ENCODE results near the gene PRKD2.

PRKD2 gene

GRCh38 chr19:46698395-46699321 is 18.3 kb downstream of the PRKD2 start:
- no peak for DNase-seq

DNA sequence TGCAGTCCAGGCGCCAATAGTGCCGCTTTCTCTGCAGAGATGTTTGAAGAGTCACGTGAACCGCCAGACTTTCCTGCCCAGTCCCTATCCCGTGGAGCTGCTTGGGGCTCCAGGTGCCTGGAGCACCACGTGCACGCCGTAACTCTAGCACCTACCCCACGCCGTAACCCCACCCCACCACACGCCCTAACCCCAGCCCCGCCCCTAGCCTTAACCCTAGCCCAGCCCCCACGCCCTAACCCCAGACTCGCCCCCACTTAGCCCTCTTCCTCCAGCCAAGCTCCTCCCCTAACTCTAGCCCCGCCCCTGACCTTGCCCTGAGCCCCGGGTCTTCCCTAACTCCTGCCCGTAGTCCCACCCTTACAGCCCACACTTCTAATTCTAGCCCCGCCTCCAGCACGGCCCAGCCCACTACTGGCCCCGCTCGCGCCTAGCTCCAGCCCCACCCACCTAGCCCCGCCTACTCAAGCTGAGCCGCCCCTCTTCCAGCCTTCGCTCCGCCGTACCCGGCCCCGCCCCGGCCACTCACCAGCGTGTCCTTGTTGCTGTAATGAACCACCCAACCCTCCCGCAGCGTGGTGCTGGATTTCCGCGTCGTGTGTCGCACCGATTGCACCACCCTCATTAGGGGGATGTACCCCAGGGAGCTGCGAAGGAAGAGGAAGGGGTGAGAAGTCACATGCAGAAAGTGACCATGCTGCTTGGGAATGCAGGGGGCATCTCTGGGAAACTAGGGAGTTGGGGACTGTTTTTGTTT is 19.5 kb downstream of the PRKD2 start:
- peak; percentile 60 for DNase-seq

DNA sequence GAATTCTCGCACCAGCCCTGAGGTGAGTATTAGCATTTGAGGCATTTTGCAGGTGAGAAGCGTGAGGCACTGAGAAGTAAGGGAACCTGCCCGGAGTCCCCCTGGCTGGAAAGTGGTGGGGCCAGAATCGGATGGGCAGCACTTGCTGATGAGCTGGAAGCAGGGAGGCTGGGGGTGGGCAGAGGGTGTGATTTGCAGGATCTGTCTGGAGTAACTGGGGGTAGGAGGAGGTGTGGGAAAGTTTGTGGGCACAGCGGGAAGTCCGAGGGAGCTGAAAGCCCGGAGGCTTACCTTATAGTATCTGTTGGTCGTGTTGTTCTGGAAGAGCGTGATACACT is 20.1 kb downstream of the PRKD2 start:
- no peak for DNase-seq

DNA sequence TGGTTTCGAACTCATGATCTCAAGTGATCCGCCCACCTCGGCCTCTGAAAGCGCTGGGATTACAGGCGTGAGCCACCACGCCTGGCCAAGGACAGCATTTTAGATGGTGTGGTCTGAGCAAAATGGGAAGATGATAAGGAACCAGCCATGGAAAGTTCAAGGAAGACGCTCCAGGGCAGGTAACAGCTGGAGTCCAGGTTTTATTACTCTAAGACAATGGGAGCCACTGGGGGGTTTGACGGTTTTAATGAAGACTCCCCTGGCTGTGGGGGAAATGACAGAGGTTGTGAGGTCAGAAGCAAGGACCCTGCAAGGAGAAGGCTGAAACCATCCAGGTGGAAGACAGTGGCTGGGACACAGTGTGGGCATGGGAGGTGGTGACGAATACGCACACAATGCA is 20.9 kb downstream of the PRKD2 start:
- no peak for DNase-seq

DNA sequence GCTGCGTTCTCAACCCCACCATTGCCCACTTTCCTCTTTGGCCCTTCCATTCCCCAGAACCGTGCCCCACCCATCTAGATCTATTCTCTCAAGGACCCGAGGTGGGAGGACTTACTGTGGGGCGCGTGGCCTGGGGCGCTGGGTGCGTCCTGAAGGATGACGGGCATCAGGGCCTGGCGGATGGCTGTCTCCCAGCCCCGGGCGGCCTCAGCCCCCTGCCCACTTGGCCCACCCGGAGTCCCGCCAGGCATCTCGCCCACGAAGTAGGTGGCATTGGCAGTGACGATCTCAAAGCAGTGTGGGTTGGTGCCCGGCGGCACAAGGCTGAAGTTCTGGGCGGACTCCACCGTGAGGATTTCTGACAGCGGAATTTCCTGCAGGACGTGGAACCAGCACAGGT is 23.2 kb downstream of the PRKD2 start:
- DNase-seq = no peak

DNA sequence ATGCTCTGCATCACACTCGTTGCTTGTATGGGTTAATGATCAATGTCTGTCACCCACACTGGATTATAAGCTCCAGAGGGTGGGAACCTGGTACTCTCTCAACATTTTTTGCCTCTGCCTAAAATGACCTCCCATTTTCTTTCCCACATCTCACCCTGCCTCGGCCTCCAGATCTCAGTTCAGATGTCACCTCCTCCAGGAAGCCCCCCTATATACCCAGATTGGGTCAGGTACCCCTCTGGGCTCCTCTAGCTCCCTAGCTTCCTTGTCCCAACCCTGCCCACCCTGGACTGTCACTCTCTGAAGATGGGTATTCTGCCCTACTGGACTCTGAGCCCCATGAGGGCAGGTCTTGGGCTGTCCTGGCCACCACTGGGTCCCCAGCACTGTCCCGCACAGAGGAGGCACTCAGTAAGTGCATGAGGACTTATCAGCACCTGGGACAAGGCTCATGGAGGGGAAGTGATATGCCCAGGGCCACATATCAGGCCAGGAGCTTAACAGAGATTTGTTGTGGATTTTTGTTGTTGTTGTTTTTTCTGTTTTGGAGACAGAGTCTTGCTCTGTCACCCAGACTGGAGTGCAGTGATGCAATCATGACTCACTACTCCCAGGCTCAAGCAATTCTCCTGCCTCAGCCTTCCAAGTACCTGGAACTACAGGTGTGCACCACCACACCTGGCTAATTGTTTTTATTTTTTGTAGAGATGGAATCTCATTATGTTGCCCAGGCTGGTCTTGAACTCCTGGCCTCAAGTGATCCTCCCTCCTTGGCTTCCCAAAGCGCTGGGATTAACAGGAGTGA is 23.8 kb downstream of the PRKD2 start:
- no peak for DNase-seq

DNA sequence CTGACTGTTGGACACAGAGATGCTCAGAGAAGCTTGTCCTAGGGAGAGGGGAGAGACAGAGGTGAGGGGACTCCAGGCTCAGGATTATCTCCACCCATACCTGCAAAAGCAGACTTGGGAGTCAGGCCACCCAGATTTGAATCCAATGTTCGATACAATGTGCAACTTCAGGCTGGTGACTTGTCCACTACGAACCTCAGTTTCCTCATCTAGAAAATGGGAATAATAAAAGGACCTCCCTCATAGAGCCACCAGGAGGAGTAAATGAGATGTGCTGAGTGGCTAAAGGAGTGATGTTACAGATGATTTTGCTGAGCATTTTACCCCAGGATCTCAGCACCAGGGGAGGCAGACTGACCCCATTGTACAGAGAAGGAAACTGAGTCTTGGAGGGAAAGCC is 25.0 kb downstream of the PRKD2 start:
- no peak for DNase-seq

GRCh38 chr19:46691104-46691503 is 25.8 kb downstream of the PRKD2 start:
- DNase-seq = no peak

DNA sequence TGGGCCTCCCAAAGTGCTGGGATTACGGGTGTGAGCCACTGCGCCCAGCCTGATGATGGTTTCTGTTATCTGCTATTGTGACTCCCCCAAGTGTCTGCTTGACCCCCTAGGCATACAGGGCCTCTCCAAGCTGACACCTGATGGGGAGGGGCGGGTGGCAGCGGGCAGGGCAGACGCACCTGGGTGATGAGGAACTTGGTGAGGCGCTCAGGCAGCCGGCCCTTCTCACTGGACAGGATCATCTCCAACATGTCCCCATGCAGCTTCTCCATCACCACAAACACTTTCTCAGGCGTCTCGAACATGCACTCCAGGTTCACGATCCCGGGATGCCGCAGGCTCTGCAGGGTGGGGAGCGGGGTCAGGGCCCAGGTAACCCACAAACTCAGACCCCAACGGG is 27.6 kb downstream of the PRKD2 start:
- no peak for DNase-seq

- DNase-seq = no peak
Observed at GRCh38 chr19:46687438-46688145, 29.3 kb downstream of the PRKD2 start.

DNA sequence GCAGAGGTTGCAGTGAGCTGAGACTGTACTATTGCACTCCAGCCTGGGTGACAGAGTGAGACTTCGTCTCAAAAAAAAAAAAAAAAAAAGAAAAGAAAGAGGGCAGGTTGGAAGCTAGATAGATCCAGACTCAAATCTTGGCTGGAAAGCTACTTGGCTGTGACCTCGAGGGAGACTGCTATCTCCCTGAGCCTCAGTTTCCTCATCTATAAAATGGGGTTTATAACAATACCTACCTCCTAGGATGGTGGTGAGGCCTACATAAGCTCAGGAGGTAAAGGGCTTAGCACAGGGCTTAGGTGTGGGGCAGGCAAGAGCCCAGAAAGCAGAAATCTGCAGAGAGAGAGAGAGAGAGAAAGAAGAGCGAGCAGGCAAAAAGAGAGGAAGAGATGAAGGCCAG is 31.7 kb downstream of the PRKD2 start:
- DNase-seq = no peak

DNA sequence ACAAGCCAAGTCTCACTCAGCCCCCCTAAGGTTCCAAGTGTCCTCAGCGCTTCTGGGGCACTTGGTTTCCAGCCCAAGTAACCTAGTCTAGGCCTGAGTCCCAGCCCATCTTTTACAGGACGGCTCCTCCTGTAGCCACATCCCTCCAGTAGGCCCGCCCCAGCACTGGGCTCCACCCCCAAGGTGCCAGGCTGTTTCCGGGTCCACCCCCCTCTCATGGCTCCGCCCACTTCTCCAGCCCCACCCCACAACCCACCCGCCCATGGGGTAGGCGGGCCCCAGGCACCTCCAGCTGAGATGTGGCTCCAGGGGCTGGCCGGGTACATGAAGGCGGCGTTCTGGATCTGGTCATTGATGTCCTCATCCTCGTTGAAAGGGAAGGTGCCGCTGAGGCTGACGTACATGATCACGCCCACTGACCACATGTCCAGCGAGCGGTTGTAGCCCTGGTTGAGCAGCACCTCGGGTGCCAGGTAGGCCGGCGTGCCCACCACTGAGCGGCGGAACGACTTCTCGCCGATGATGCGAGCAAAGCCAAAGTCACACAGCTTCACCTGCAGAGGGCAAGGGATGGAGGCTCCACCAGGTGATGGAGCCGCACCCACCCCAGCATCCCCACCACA is 38.7 kb downstream of the PRKD2 start:
- DNase-seq = no peak

GRCh38 chr19:46674416-46675178 is 42.3 kb downstream of the PRKD2 start:
- DNase-seq = no peak

GRCh38 chr19:46670813-46671212 is 46.1 kb downstream of the PRKD2 start:
- no peak for DNase-seq

- DNase-seq = no peak
Observed at GRCh38 chr19:46668662-46669061, 48.3 kb downstream of the PRKD2 start.

GRCh38 chr19:46665072-46665471 is 51.8 kb downstream of the PRKD2 start:
- DNase-seq = no peak

- peak; percentile 86 for DNase-seq
Observed at GRCh38 chr19:46661735-46662592, 55.0 kb downstream of the PRKD2 start.

DNA sequence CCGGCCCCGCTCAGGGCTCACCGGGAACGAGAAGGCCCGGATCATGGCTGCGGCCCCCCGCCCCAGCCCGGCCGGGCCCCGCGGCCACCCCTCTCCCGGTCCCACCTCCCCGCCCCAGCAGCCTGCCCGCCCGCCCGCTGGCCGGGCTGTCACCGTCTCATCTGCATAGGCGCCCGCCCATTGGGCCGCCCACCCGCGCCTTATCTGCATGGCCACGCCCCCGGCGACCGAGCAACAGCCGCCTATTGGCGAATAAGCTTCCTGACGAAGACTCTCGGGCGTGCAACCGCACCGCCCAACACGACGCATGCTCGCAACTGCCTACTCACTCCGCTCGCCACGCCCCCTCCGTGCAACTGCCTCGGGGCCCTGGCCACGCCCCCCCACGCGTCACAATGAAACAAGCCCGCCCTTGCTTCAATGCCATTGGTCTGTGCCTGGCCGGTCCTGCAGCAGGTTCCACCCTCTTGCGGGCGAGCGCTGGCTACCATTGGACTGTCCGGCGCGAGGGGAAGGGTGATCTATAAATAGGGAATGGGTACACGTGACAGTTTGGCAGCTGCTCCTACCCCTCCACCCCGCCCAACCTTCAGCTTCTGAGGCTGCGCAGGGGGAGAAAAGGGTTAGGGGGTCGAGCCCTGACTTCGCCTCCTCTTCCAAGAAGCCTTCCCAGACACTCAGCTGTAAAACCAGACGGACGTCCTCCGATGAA is 55.7 kb downstream of the PRKD2 start, which contains the start of gene DACT3:
TSS of gene DACT3 (minus strand) at position 163 of the 712 bp plus-strand sequence. CDS start at position 45, 118 bp downstream.
- peak; percentile 100 for DNase-seq

- no peak for DNase-seq
Observed at GRCh38 chr19:46660551-46661019, 56.3 kb downstream of the PRKD2 start.
